Ovary (tissue), 9 donors: ENCODE measurements around the gene PLP2. TPM values are rescaled to one million over a fixed set of nuclear protein-coding genes. Genes with fewer than 3 reads are reported as not detected.
A peak's percentile ranks its signal among the peaks of the same experiment; 100 is the strongest.
"Not testable (repeated sequence)": the region's sequence is repeated elsewhere in the genome, so short reads cannot be mapped to it uniquely, and the experiment has no call there.

Experiments used
- DNase-seq, 5 donors: peaks; one replicate each; pipeline ENCODE4 v3.0.0-alpha.2; 2019 to 2020
- H3K27ac ChIP-seq, 2 donors: fragments of 200-600 bp; one replicate each; pipeline versions ENCODE4 v1.5.1 to v1.8.0; 2019 to 2022
- H3K27me3 ChIP-seq: fragments of 200-600 bp; one replicate; pipeline ENCODE4 v1.8.0; 2022
- H3K36me3 ChIP-seq: fragments of 200-600 bp; sonication (generic); one replicate; pipeline ENCODE4 v1.5.1; 2019
- H3K4me1 ChIP-seq: one replicate; pipeline ENCODE4 v1.8.1; 2013; ENCODE audit warnings: mild to moderate bottlenecking, moderate library complexity; ENCODE audit not compliant: insufficient read depth
- H3K4me3 ChIP-seq: fragments of 200-600 bp; sonication (generic); one replicate; pipeline ENCODE4 v1.5.1; 2017
- H3K9me3 ChIP-seq, 2 donors: fragments of 200-600 bp in 1 of 2; sonication (generic) in 1 of 2; one replicate each; pipeline versions ENCODE4 v1.5.1 to v1.8.1; 2013 to 2019; ENCODE audit warnings: mild to moderate bottlenecking in 1 of 2, moderate library complexity in 1 of 2
- CTCF ChIP-seq, 3 donors: fragments of 450-650 bp in 2 of 3; fragments of 200-600 bp in 1 of 3; IDR thresholded peaks; one replicate each; pipeline versions ENCODE4 v1.5.1 to v1.8.0; 2016 to 2022; ENCODE audit warnings: antibody characterized with exemption in 3 of 3, mild to moderate bottlenecking in 1 of 3
- EP300 ChIP-seq: sonication (generic); formaldehyde crosslinking; IDR thresholded peaks from one replicate; pipeline ENCODE4 v1.6.1; 2017; ENCODE audit warnings: antibody characterized with exemption
- POLR2A ChIP-seq: fragments of 450-650 bp; IDR thresholded peaks from one replicate; pipeline ENCODE4 v1.6.1; 2017; ENCODE audit warnings: antibody characterized with exemption, mild to moderate bottlenecking, moderate library complexity
- WGBS, 3 donors: extraction: QIAGEN DNeasy Blood & Tissue Kit in 1 of 3; methylation state at CpG; one replicate each; pipeline versions ENCODE4 v1.1.5 to v1.1.7; 2013 to 2017; 5-methylcytosine and 5-hydroxymethylcytosine counted together
- intact Hi-C, 4 donors: fragments of 100-400 bp; cut with DNase I; formaldehyde crosslinking; loops; one replicate each; pipeline versions ENCODE4 v1.11.0 to v1.15.1; 2022 to 2023
- polyA plus RNA-seq, 2 donors: library from polyadenylated mRNA; stranded (reverse); fragments of 200-250 nt in 1 of 2; fragments of 350-450 nt in 1 of 2; fragmentation: Illumina TruSeq in 1 of 2; extraction: RNeasy Lipid Tissue Mini Kit (QIAGEN cat#74804) in 1 of 2; gene quantifications; one replicate each; pipeline ENCODE4 v1.2.3, GENCODE V29; 2013 to 2014
- total RNA-seq, 7 donors: library from RNA; depleted of rRNA in 2 of 7; stranded (reverse); fragments of >200 nt in 2 of 7; fragmentation: NEBNext Ultra II Directional in 3 of 7; extraction: Animal tissue kit (Norgen Biotek cat#: 25700) in 3 of 7; gene quantifications; one replicate each; pipeline versions ENCODE4 v1.1.0 to v1.2.4, GENCODE V29; 2016 to 2023
- donor health status: DM: no; HTN: no; CAD: no; lungs with moderate emphysema.
- donor health status: DM: no; HTN: no; CAD: no.
- donor health status: Bipolar disorder and iron deficiency.
- donor health status: DM: yes; HTN: yes; CAD: no.
- donor health status: DM: no; HTN: no; CAD: no.
- donor health status: DM: yes; HTN: yes; CAD: no.

PLP2 gene
- total and polyA plus RNA-seq, 9 donors, result 16.3 to 244 (median 105) TPM

- Histone ChIP-seq H3K27ac (no peak overlapping the region), H3K27me3 (no peaks in the 10 kb centered on the region), H3K4me1 (no peaks in the 10 kb centered on the region), H3K4me3 (no peak overlapping the region), H3K9me3 (no peaks in the 10 kb centered on the region), H3K36me3 (no peaks in the 10 kb centered on the region)
- TF ChIP-seq CTCF (IDR thresholded peaks at IDR 0.05) (no peak), POLR2A (no peak), EP300 (no peak)
- WGBS, 3 donors, result 83 to 88% (median 85%) methylated on average over 13 of the region's 13 CpGs
- no peak for DNase-seq
- intact Hi-C loops, result no loop called here
These were observed 23.8 kb upstream of the PLP2 start for GRCh38 chrX:49147936-49148335.

DNA sequence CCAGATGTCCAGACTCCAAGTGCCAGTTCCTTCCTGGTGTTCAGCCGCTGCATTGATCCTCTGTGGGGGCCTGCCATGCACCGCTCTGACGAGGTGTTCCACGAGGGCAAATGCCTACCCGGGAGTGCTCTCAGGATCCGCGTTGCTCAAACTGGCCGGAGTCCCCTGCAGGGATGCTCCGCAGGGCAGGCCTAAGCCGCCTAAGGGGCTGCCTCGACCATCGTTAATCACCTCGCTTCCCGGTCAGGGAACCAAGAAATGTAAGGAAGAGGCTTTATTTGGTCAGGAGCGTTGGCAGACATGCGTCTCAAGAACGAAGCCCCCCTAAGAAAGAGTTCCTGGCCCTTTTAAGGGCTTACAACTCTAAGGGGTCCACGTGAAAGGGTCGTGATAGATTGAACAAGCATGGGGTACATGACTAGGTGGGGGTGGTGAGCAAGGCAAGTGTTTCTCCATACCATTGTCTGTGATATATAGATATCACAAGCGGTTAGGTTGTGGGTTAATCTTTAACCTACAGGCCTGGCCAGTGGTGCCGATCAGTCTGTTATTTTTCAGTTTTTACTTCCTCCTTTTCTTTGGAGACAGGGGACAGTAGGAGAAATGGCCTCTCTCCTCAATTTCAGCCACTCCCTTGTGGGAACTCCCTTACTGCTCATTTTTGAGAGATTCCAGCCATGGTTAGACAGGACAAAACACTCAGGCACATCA lies 23.2 kb upstream of the PLP2 start:
- H3K27ac ChIP-seq, H3K9me3 ChIP-seq, H3K36me3 ChIP-seq, intact Hi-C loops, H3K4me3 ChIP-seq, DNase-seq, H3K4me1 ChIP-seq, H3K27me3 ChIP-seq: not testable (repeated sequence)
- 82 to 88% (median 86%) methylated on average over 21 of the region's 21 CpGs for WGBS, 3 donors

DNA sequence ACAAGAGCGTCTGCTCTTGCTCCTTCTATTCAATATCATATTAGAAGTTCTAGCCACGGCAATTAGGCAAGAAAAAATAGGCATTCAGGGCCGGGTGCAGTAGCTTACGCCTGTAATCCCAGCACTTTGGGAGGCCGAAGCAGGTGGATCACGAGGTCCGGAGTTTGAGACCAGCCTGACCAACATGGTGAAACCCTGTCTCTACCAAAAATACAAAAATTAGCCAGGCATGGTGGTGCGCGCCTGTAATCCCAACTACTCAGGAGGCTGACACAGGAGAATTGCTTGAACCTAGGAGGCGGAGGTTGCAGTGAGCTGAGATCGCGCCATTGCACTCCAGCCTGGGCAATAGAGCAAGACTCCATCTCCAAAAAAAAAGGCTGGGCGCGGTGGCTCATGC lies 22.4 kb upstream of the PLP2 start:
- H3K27me3 ChIP-seq, H3K36me3 ChIP-seq, H3K4me3 ChIP-seq, H3K27ac ChIP-seq, H3K9me3 ChIP-seq, intact Hi-C loops, DNase-seq, H3K4me1 ChIP-seq: not testable (repeated sequence)
- WGBS, 3 donors, result 88 to 96% (median 95%) methylated on average over 14 of the region's 14 CpGs

DNA sequence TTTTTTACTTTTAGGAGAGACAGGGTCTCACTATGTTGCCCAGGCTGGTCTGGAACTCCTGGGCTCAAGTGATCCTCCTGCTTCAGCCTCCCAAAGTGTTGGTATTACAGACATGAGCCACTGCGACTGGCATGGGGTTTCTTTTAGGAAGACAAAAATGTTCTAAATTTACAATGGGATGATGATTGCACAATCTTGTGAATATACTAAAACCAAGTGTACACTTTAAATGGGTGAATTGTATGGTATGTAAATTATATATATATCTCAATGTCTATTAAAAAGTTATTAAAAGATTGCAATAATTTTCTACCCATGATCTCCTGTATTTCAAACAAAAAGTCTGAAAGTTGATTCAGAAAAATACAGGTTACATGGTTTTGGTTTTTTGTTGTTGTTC lies 18.2 kb upstream of the PLP2 start:
- TF ChIP-seq EP300 (no peak), POLR2A (no peak), CTCF (IDR thresholded peaks at IDR 0.05) (no peak)
- DNase-seq, result no peak
- Histone ChIP-seq H3K4me3 (no peak overlapping the region), H3K27ac (no peak overlapping the region), H3K4me1 (peaks cover 2% of the 10 kb centered on the region), H3K36me3 (no peaks in the 10 kb centered on the region), H3K27me3 (no peaks in the 10 kb centered on the region), H3K9me3 (no peaks in the 10 kb centered on the region)
- WGBS, 3 donors, result 82 to 84% (median 83%) methylated on average over 1 of the region's 1 CpG
- intact Hi-C loops, result no loop called here

GRCh38 chrX:49155243-49155899 lies 16.3 kb upstream of the PLP2 start:
- WGBS, 3 donors, result 37 to 41% (median 41%) methylated on average over 18 of the region's 18 CpGs
- no peaks in the 10 kb centered on the region for H3K36me3 ChIP-seq
- intact Hi-C loops, result no loop called here

More at GRCh38 chrX:49155243-49155899, 16.3 kb upstream of the PLP2 start:
- Histone ChIP-seq H3K4me3 (peak overlapping the region; percentile 40), H3K27ac (peak overlapping the region; percentile 92 to 97), H3K27me3 (no peaks in the 10 kb centered on the region), H3K9me3 (no peaks in the 10 kb centered on the region), H3K4me1 (peaks cover 2% of the 10 kb centered on the region)
- DNase-seq, result no peak
- TF ChIP-seq EP300, result no peak
- TF ChIP-seq CTCF (IDR thresholded peaks at IDR 0.05), result no peak
- TF ChIP-seq POLR2A, result no peak
